ENCODE data around the gene KRTAP12-2. TPM values are rescaled to one million over a fixed set of nuclear protein-coding genes. Genes with fewer than 3 reads are reported as not detected.
"Not testable (repeated sequence)": the region's sequence is repeated elsewhere in the genome, so short reads cannot be mapped to it uniquely, and the experiment has no call there.

KRTAP12-2 gene
- total and polyA plus RNA-seq, 2 experiments from 2014 or later, result not detected

DNA sequence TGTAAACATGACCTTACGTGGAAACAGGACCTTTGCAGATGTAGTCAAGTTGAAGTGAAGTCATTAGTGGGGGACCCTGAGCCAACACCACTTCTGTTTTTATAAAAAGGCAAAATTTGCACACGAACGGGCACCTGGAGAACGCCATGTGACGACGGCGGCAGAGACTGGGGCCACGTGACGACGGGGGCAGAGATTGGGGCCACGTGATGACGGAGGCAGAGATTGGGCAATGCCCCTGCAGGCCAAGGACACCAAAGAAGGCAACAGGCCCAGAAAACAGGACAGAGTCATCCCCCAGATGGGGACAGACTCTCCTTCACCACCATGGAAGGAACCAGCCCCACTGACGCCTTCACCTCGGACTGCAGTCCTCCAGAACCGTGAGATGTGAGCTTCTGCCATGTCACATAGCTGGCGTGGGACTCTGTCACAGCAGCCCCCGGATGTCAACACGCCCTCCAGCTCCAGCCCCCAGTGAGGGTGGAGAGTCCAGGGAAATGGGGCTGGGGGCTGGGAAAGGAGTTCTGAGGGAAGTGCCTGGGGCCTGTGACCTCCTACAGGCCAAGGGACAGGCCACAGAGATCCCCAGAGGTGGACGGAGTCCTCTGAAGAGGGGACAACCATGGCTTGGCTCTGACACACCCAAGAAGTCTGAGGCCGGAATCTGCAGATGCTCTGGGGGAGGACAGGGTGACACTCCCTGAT, 16.3 kb downstream of the KRTAP12-2 start:
- no peak for DNase-seq (ENCODE audit: low read depth in 1 of 2, low spot score in 1 of 2)
- Histone ChIP-seq H3K4me1 (ENCODE audit: low read depth) (no peaks in the 10 kb centered on the region), H3K27me3 (no peaks in the 10 kb centered on the region), H3K27ac (no peak overlapping the region), H3K4me3 (no peak overlapping the region), H3K36me3 (no peaks in the 10 kb centered on the region), H3K9me3 (ENCODE audit: low read depth) (no peaks in the 10 kb centered on the region)
- TF ChIP-seq, protein P1, sequence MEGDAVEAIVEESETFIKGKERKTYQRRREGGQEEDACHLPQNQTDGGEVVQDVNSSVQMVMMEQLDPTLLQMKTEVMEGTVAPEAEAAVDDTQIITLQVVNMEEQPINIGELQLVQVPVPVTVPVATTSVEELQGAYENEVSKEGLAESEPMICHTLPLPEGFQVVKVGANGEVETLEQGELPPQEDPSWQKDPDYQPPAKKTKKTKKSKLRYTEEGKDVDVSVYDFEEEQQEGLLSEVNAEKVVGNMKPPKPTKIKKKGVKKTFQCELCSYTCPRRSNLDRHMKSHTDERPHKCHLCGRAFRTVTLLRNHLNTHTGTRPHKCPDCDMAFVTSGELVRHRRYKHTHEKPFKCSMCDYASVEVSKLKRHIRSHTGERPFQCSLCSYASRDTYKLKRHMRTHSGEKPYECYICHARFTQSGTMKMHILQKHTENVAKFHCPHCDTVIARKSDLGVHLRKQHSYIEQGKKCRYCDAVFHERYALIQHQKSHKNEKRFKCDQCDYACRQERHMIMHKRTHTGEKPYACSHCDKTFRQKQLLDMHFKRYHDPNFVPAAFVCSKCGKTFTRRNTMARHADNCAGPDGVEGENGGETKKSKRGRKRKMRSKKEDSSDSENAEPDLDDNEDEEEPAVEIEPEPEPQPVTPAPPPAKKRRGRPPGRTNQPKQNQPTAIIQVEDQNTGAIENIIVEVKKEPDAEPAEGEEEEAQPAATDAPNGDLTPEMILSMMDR (IDR thresholded peaks at IDR 0.05; ENCODE audit: low read depth, low read length), result no peak

GRCh38 chr21:44649521-44650100, 17.1 kb downstream of the KRTAP12-2 start:
- Histone ChIP-seq H3K4me3 (no peak overlapping the region), H3K4me1 (ENCODE audit: low read depth) (no peaks in the 10 kb centered on the region), H3K36me3 (no peaks in the 10 kb centered on the region), H3K27me3 (no peaks in the 10 kb centered on the region), H3K9me3 (ENCODE audit: low read depth) (no peaks in the 10 kb centered on the region), H3K27ac (no peak overlapping the region)
- TF ChIP-seq, protein P1 (IDR thresholded peaks at IDR 0.05; ENCODE audit: low read depth, low read length), result no peak
- DNase-seq (ENCODE audit: low read depth in 1 of 2, low spot score in 1 of 2), result no peak

- TF ChIP-seq, protein P1 (IDR thresholded peaks at IDR 0.05; ENCODE audit: low read depth, low read length), result no peak
- Histone ChIP-seq H3K27me3 (no peaks in the 10 kb centered on the region), H3K9me3 (ENCODE audit: low read depth) (no peaks in the 10 kb centered on the region), H3K4me1 (ENCODE audit: low read depth) (no peaks in the 10 kb centered on the region), H3K4me3 (no peak overlapping the region), H3K36me3 (no peaks in the 10 kb centered on the region), H3K27ac (no peak overlapping the region)
- DNase-seq (ENCODE audit: low read depth in 1 of 2, low spot score in 1 of 2), result no peak
These were observed 18.0 kb downstream of the KRTAP12-2 start for GRCh38 chr21:44648557-44649311.

- no peaks in the 10 kb centered on the region for H3K27me3 ChIP-seq
- H3K36me3 ChIP-seq, result no peaks in the 10 kb centered on the region
- H3K27ac ChIP-seq, result no peak overlapping the region
- no peaks in the 10 kb centered on the region for H3K9me3 ChIP-seq (ENCODE audit: low read depth)
- H3K4me3 ChIP-seq, result no peak overlapping the region
- no peaks in the 10 kb centered on the region for H3K4me1 ChIP-seq (ENCODE audit: low read depth)
- TF ChIP-seq, protein P1 (IDR thresholded peaks at IDR 0.05; ENCODE audit: low read depth, low read length), result no peak
- no peak for DNase-seq (ENCODE audit: low read depth in 1 of 2, low spot score in 1 of 2)
These were observed 19.5 kb downstream of the KRTAP12-2 start for GRCh38 chr21:44647222-44647552.

DNA sequence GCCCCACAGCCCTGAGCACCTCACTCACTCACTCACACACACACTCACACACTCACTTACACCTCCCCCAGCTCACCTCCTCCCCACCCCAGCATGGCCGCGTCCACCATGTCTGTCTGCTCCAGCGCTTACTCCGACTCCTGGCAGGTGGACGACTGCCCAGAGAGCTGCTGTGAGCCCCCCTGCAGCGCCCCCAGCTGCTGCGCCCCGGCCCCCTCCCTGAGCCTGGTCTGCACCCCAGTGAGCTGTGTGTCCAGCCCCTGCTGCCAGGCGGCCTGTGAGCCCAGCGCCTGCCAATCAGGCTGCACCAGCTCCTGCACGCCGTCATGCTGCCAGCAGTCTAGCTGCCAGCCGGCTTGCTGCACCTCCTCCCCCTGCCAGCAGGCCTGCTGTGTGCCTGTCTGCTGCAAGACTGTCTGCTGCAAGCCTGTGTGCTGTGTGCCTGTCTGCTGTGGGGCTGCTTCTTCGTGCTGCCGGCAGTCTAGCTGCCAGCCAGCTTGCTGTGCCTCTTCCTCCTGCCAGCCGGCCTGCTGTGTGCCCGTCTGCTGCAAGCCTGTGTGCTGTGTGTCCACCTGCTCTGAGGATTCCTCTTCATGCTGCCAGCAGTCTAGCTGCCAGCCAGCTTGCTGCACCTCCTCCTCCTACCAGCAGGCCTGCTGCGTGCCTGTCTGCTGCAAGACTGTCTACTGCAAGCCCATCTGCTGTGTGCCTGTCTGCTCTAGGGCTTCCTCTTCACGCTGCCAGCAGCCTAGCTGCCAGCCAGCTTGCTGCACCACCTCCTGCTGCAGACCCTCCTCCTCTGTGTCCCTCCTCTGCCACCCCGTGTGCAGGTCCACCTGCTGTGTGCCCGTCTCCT, 20.1 kb downstream of the KRTAP12-2 start, which contains the start of gene KRTAP10-11:
Gene KRTAP10-11, plus strand, starts transcription at position 49 of the 856 bp plus-strand sequence. Its CDS starts 45 bp downstream, at position 94.
- not testable (repeated sequence) for H3K27me3 ChIP-seq; H3K27ac ChIP-seq; DNase-seq (ENCODE audit: low read depth in 1 of 2, low spot score in 1 of 2); H3K4me1 ChIP-seq (ENCODE audit: low read depth); H3K9me3 ChIP-seq (ENCODE audit: low read depth); H3K4me3 ChIP-seq; H3K36me3 ChIP-seq

Data from cardiac muscle cell (in vitro differentiated cells and primary cell).